PC-3 (cell line): Measurements from ENCODE around the gene ZACN. TPM values are rescaled to one million over a fixed set of nuclear protein-coding genes. Genes with fewer than 3 reads are reported as not detected.

Experiments
- ATAC-seq: fragments of 200-7000 bp; cut with Tn5 transposase; 2 replicates; pipeline ENCODE4 v1.9.1; 2020; ENCODE audit warnings: mild to moderate bottlenecking, moderate library complexity
- BruUV-seq: library from RNA; stranded (reverse); fragments of 400-500 nt; replicated peaks from 2 replicates; lab custom pipeline; 2021; lab: Mats Ljungman, UMichigan
- CTCF ChIA-PET: fragments of 300-600 bp; sonication (Branson Sonifier 250); formaldehyde crosslinking; loops from one replicate; lab custom pipeline; 2022; ENCODE audit warnings: antibody characterized with exemption; lab: Charles Lee
- POLR2A ChIA-PET: fragments of 300-600 bp; sonication (Branson Sonifier 250); formaldehyde crosslinking; loops from one replicate; lab custom pipeline; 2022; ENCODE audit warnings: antibody characterized with exemption; ENCODE audit not compliant: unreplicated experiment; lab: Charles Lee
- DNase-seq: peaks from one replicate; pipeline ENCODE4 v3.0.0-alpha.2; 2015
- H2AFZ ChIP-seq: fragments of 300-600 bp; sonication (generic); 2 replicates; pipeline ENCODE4 v1.6.0; 2016; ENCODE audit warnings: antibody characterized with exemption, low read length
- H3F3A ChIP-seq: fragments of 300-600 bp; sonication (generic); one replicate; pipeline ENCODE4 v1.6.0; 2017; ENCODE audit warnings: antibody characterized with exemption, low read length, control low read depth, mild to moderate bottlenecking; ENCODE audit not compliant: unreplicated experiment
- H3K27ac ChIP-seq: fragments of 300-600 bp; sonication (generic); 2 replicates; pipeline ENCODE4 v1.5.1; 2016; ENCODE audit warnings: mild to moderate bottlenecking, low read length
- H3K27me3 ChIP-seq: fragments of 300-600 bp; sonication (generic); 2 replicates; pipeline ENCODE4 v1.6.1; 2016; ENCODE audit warnings: low read length, mixed read lengths
- H3K36me3 ChIP-seq: fragments of 300-600 bp; sonication (generic); 2 replicates; pipeline ENCODE4 v1.6.1; 2016; ENCODE audit warnings: low read depth, mixed run types, low read length, mixed read lengths
- H3K4me1 ChIP-seq: fragments of 300-600 bp; sonication (generic); 2 replicates; pipeline ENCODE4 v1.5.1; 2016; ENCODE audit warnings: low read length; ENCODE audit not compliant: insufficient read depth
- H3K4me2 ChIP-seq: fragments of 300-600 bp; sonication (generic); 2 replicates; pipeline ENCODE4 v1.6.0; 2016; ENCODE audit warnings: low read length
- H3K4me3 ChIP-seq: fragments of 300-600 bp; sonication (generic); 2 replicates; pipeline ENCODE4 v1.5.1; 2016; ENCODE audit warnings: mild to moderate bottlenecking, low read length, mixed read lengths
- H3K79me2 ChIP-seq: fragments of 300-600 bp; sonication (generic); 2 replicates; pipeline ENCODE4 v1.6.1; 2017; ENCODE audit warnings: low read length, mixed read lengths
- H3K9ac ChIP-seq: fragments of 300-600 bp; sonication (generic); 2 replicates; pipeline ENCODE4 v1.6.0; 2016; ENCODE audit warnings: mild to moderate bottlenecking, low read length
- H3K9me2 ChIP-seq: fragments of 300-600 bp; sonication (generic); replicated peaks from 2 replicates; pipeline ENCODE4 v1.6.1; 2016; ENCODE audit warnings: mixed run types, low read length, mixed read lengths
- H3K9me3 ChIP-seq: fragments of 300-600 bp; sonication (generic); 2 replicates; pipeline ENCODE4 v1.6.1; 2016; ENCODE audit warnings: low read length, mixed read lengths
- H4K20me1 ChIP-seq: fragments of 300-600 bp; sonication (generic); 2 replicates; pipeline ENCODE4 v1.6.1; 2016; ENCODE audit warnings: low read length, mixed read lengths
- EZH2 ChIP-seq: fragments of 300-600 bp; sonication (generic); IDR thresholded peaks from one replicate; pipeline ENCODE4 v1.6.1; 2017; ENCODE audit warnings: antibody characterized with exemption, mild to moderate bottlenecking, low read length; ENCODE audit not compliant: unreplicated experiment
- EZH2phosphoT487 ChIP-seq: fragments of 300-600 bp; sonication (generic); IDR thresholded peaks from 2 replicates; pipeline ENCODE4 v1.6.1; 2018; ENCODE audit warnings: mild to moderate bottlenecking, antibody characterized with exemption, low read length, borderline replicate concordance
- intact Hi-C: fragments of 100-400 bp; cut with micrococcal nuclease; formaldehyde crosslinking; loops from 2 replicates; pipeline ENCODE4 v1.9.0; 2023
- total RNA-seq: library from RNA; depleted of rRNA; stranded (reverse); fragments of >200 nt; gene quantifications from 2 replicates; pipeline ENCODE4 v1.2.3, GENCODE V29; 2014
- TF ChIP-seq, protein P1 (sequence below): fragments of 300-600 bp; sonication (generic); conservative IDR thresholded peaks from 2 replicates; pipeline ENCODE4 v1.5.1; 2017; ENCODE audit warnings: antibody characterized with exemption, low read depth, mild to moderate bottlenecking, low read length

ZACN gene
- total RNA-seq, 1 experiment from 2014 or later, result 0.11 TPM

DNA sequence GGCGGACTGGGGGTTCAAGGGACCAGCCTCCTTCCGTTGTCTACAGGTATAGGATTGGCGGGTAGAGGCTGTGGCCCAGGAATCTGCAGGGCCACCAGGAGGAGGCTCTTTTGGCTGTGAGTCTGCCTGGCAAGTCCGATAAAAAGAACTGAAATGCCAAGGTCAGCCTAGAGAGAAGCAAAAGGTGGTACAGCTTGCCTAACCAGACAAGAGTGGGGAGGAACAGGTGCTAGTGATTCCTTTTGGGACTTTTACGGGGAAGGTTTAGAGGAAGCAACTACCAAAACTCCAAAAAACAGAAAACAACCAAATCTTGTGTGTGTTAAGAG, 46.2 kb upstream of the ZACN start:
- ChIA-PET POLR2A (no interaction called here), CTCF (interaction anchor here (1.2 kb wide), 1 partner anchor 18 kb away, joined by 4 read pairs; no protein-coding TSS in a partner anchor)
- Histone ChIP-seq H3K27me3 (no peaks in the 10 kb centered on the region), H3K79me2 (no peaks in the 10 kb centered on the region), H3K9me2 (no peaks in the 10 kb centered on the region), H3F3A (no peaks in the 10 kb centered on the region), H3K4me2 (no peak overlapping the region), H3K9ac (no peak overlapping the region), H3K4me3 (no peak overlapping the region), H3K4me1 (peaks cover under 1% of the 10 kb centered on the region), H3K27ac (no peak overlapping the region), H3K9me3 (no peaks in the 10 kb centered on the region), H4K20me1 (no peaks in the 10 kb centered on the region), H3K36me3 (no peaks in the 10 kb centered on the region), H2AFZ (no peak overlapping the region)
- TF ChIP-seq EZH2phosphoT487 (no peak), EZH2 (no peak)
- TF ChIP-seq, protein P1, sequence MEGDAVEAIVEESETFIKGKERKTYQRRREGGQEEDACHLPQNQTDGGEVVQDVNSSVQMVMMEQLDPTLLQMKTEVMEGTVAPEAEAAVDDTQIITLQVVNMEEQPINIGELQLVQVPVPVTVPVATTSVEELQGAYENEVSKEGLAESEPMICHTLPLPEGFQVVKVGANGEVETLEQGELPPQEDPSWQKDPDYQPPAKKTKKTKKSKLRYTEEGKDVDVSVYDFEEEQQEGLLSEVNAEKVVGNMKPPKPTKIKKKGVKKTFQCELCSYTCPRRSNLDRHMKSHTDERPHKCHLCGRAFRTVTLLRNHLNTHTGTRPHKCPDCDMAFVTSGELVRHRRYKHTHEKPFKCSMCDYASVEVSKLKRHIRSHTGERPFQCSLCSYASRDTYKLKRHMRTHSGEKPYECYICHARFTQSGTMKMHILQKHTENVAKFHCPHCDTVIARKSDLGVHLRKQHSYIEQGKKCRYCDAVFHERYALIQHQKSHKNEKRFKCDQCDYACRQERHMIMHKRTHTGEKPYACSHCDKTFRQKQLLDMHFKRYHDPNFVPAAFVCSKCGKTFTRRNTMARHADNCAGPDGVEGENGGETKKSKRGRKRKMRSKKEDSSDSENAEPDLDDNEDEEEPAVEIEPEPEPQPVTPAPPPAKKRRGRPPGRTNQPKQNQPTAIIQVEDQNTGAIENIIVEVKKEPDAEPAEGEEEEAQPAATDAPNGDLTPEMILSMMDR, result no peak
- ATAC-seq (no peak), DNase-seq (no peak)
- no TSS peak for BruUV-seq
- intact Hi-C loops, result no loop called here

DNA sequence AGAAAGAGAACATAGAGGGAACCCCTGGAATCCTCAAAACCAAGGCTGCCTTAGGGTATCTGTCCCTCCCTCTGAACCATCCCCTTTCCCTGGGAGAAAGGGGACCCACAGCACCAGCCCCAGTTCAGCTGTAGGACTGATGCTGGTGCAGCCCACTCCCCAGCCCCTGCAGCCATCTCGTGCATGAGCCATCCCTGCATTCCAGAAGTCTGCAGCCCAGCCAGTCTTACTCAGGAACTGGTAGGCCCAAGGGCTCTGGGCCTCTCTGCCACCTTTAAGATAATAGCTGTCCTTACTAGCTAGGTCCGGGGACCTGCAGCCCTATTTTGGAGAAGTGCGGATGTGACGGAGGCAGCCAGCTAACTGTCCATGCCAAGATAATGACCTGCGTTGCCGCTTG, 45.8 kb upstream of the ZACN start:
- Histone ChIP-seq H3K4me3 (no peak overlapping the region), H3K27me3 (no peaks in the 10 kb centered on the region), H3K4me2 (no peak overlapping the region), H3K27ac (no peak overlapping the region), H3K4me1 (no peaks in the 10 kb centered on the region), H2AFZ (no peak overlapping the region), H3K9ac (no peak overlapping the region), H3K79me2 (no peaks in the 10 kb centered on the region), H3F3A (no peaks in the 10 kb centered on the region), H3K9me3 (no peaks in the 10 kb centered on the region), H3K36me3 (no peaks in the 10 kb centered on the region), H4K20me1 (no peaks in the 10 kb centered on the region), H3K9me2 (no peaks in the 10 kb centered on the region)
- ChIA-PET CTCF (interaction anchor here (1.2 kb wide), 1 partner anchor 19 kb away, joined by 4 read pairs; no protein-coding TSS in a partner anchor), POLR2A (no interaction called here)
- BruUV-seq, result no TSS peak
- TF ChIP-seq EZH2phosphoT487, result no peak
- TF ChIP-seq, protein P1, result no peak
- no peak for TF ChIP-seq EZH2
- ATAC-seq (no peak), DNase-seq (no peak)
- intact Hi-C loops, result no loop called here

DNA sequence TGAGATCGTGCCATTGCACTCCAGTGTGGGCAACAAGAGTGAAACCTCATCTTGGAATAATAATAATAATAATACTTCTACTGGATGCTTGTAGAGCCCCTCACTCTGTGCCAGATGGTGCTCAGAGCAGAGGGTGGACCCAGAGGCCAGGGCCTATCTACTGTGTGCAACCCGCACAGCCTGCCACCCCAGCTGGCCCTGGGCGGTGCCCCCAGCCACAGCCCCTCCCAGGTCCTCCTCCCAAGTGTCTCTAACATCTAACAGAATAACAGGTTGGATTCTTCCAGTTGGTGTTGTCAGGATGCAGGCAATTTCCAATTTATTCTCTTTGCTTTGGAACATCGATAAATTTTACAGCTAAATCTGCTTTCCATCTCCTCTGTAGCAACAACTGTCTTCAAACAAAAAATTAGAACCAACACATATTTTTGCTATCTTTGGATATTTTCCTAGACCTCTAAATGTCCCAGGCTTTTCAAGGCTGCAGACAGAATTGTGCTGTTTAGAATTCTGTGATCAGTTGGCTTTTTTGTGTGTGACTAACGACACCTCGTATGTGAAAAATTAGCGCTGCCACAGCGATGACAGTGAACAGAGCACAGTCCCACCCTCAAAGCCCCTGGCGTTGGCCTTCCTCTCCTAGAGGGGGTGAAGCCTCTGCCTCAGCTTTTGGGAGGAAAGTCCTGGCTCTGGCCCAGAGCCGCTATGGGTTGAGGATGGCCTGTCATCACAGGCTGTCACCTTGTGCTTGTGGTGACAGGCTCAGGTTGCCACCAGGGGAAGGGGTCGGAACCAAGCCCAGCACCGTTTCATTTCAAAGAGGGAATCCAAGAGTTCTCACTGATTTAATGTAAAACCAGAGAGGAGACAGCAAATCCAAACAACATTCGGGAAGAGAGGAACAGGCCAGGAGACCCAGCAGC, 44.3 kb upstream of the ZACN start:
- POLR2A ChIA-PET, result no interaction called here

More for the DNA sequence above, 44.3 kb upstream of the ZACN start:
- DNase-seq (no peak), ATAC-seq (no peak)
- Histone ChIP-seq H2AFZ (no peak overlapping the region), H3K4me2 (no peak overlapping the region), H3K9me3 (no peaks in the 10 kb centered on the region), H3F3A (no peaks in the 10 kb centered on the region), H3K4me1 (no peaks in the 10 kb centered on the region), H3K79me2 (no peaks in the 10 kb centered on the region), H3K4me3 (no peak overlapping the region), H3K27me3 (no peaks in the 10 kb centered on the region), H4K20me1 (no peaks in the 10 kb centered on the region), H3K27ac (no peak overlapping the region), H3K36me3 (peaks cover 15% of the 10 kb centered on the region), H3K9me2 (no peaks in the 10 kb centered on the region), H3K9ac (no peak overlapping the region)
- intact Hi-C loops, result no loop called here
- CTCF ChIA-PET, result interaction anchor here (0.6 kb wide), 1 partner anchor 15 kb away, joined by 6 read pairs; no protein-coding TSS in a partner anchor
- TF ChIP-seq, protein P1, result no peak
- no peak for TF ChIP-seq EZH2phosphoT487
- no peak for TF ChIP-seq EZH2
- BruUV-seq, result no TSS peak
